ENCODE data around the gene SPATA46. TPM values are rescaled to one million over a fixed set of nuclear protein-coding genes. Genes with fewer than 3 reads are reported as not detected.
A peak's percentile ranks its signal among the peaks of the same experiment; 100 is the strongest.

SPATA46 gene
- polyA plus RNA-seq, 1 donor = 2.2 TPM

GRCh38 chr1:162391790-162392563 is 15.3 kb upstream of the SPATA46 start:
- peak; percentile 21 for DNase-seq

GRCh38 chr1:162390396-162391185 is 13.9 kb upstream of the SPATA46 start:
- DNase-seq = no peak

- no peak for DNase-seq
Observed at GRCh38 chr1:162389971-162390370, 13.3 kb upstream of the SPATA46 start.

GRCh38 chr1:162389021-162389818 is 12.6 kb upstream of the SPATA46 start:
- DNase-seq = no peak

- DNase-seq = no peak
Observed at GRCh38 chr1:162388615-162389014, 12.0 kb upstream of the SPATA46 start.

- DNase-seq = no peak
Observed at GRCh38 chr1:162388083-162388594, 11.5 kb upstream of the SPATA46 start.

- no peak for DNase-seq
Observed at GRCh38 chr1:162387226-162388082, 10.8 kb upstream of the SPATA46 start.

- DNase-seq = no peak
Observed at GRCh38 chr1:162386292-162387225, 9.9 kb upstream of the SPATA46 start.

GRCh38 chr1:162385702-162386101 is 9.0 kb upstream of the SPATA46 start:
- no peak for DNase-seq

- DNase-seq = no peak
Observed at GRCh38 chr1:162385280-162385623, 8.6 kb upstream of the SPATA46 start.

- no peak for DNase-seq
Observed at GRCh38 chr1:162384601-162385279, 8.1 kb upstream of the SPATA46 start.

- no peak for DNase-seq
Observed at GRCh38 chr1:162384116-162384515, 7.5 kb upstream of the SPATA46 start.

GRCh38 chr1:162383516-162383915 is 6.9 kb upstream of the SPATA46 start:
- DNase-seq = no peak

- DNase-seq = no peak
Observed at GRCh38 chr1:162383091-162383490, 6.4 kb upstream of the SPATA46 start.

GRCh38 chr1:162381941-162382750 is 5.5 kb upstream of the SPATA46 start:
- DNase-seq = no peak

GRCh38 chr1:162381383-162381782 is 4.7 kb upstream of the SPATA46 start, which contains the start of gene C1orf226:
C1orf226 (plus strand) TSS chr1:162381728; CDS start chr1:162381902, 174 bp downstream.
- peak; percentile 26 for DNase-seq

- DNase-seq = no peak
Observed at GRCh38 chr1:162380061-162380846, 3.6 kb upstream of the SPATA46 start.

- DNase-seq = no peak
Observed at GRCh38 chr1:162375463-162375862, 1.2 kb downstream of the SPATA46 start.
